8988T (cell line): ENCODE data around the gene DISP2.

Source experiments
- DNase-seq: peaks from one replicate; pipeline ENCODE4 v3.0.0; 2011

Gene DISP2

DNA sequence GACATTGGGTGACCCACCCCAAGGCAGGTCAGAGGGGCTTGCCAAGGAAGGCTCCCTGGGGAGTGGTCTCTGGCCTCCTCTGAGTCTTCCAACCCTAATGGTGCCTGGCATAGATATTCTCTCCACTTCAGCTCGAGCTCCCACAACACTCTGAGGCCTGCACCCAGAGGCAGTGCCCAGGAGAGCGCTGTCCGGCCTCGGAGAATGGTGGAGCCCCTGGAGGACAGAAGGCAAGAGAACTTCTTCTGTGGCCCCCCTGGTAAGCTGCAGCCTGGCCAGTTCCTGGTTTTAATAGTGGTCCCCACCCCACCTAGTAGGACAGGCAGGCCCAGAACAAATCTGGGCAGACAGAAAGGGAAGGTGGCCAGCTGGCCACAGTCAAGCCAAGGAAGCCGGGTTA lies 7.0 kb downstream of the DISP2 start:
- DNase-seq = no peak

DNA sequence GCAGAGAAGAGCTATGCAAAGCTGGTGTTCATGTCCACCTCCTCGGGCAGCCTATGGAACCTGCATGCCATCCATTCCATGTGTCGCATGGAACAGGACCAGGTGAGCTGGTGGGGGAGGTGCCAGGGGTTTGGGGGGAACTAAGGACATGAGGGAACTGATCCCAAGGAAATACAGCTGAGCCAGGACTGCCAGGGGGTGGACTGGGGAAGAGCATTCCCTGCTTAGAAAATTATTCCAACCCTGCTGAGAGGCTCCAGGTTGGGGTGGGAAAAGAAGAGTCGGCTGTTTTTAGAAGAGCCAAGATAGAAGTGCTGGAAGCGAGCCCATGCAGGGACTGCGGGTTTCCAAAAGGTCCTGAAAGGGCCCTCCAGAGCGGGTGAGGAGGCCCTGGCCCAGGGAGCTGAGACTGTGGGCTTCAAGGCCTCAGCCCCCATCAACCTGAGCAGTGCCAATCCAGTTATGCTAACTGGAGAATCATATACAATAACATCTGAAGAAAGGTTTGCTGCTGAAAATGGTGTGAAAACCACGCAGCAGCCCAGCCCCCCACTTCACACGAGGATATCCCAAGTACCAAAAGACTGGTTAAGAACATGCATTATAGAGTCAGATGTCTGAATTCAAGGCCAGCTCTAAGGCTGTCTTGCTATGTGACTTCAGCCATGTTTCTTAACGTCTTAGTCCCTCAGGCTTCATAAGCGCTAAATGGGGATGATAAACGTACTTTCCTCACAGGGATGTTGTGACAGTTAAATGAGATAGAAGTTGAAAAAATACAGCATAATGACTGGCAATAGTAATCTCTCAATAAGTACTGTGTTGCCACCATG lies 7.8 kb downstream of the DISP2 start:
- no peak for DNase-seq

DNA sequence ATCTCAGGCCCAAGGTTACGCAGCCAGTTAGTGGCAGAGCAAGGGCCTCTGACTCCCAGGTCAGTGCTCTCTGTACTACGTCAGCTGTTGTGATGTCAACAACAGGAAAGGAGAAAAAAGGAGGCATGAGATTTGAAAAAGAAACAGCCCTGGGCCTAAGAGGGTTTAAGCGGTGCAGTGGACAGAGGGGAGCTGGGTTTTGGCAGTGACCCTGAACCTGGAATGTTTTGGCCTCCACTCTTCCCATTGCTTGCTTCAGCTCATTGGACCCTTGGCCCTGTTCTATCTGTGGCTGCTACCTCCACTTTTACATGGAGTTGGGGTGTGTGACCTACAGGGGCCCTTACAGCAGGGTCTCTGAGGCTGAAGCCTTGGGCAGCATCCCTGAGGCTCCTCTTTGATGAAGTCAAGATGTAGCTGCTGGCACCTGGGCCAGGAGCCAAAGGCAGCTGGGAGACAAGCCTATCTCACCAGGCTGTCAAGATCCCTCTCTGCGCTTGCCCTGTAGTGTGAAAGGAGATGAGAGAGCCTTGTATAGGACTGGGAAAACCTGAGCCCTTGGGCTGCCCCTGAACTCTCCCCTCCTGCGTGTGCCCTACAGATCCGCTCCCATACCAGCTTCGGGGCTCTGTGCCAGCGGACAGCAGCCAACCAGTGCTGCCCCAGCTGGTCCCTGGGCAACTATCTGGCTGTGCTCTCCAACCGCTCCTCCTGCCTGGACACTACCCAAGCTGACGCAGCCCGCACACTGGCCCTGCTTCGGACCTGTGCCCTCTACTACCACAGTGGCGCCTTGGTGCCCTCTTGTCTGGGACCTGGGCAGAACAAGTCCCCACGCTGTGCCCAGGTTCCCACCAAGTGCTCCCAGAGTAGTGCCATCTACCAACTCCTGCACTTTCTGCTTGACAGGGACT lies 8.7 kb downstream of the DISP2 start:
- no peak for DNase-seq

DNA sequence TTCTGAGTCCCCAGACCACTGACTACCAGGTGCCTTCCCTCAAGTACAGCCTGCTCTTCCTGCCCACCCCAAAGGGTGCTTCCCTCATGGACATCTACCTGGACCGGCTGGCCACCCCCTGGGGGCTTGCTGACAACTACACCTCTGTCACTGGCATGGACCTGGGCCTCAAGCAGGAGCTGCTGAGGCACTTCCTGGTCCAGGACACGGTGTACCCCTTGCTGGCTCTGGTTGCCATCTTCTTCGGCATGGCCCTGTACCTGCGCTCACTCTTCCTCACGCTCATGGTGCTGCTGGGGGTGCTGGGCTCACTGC lies 9.3 kb downstream of the DISP2 start:
- DNase-seq = no peak

DNA sequence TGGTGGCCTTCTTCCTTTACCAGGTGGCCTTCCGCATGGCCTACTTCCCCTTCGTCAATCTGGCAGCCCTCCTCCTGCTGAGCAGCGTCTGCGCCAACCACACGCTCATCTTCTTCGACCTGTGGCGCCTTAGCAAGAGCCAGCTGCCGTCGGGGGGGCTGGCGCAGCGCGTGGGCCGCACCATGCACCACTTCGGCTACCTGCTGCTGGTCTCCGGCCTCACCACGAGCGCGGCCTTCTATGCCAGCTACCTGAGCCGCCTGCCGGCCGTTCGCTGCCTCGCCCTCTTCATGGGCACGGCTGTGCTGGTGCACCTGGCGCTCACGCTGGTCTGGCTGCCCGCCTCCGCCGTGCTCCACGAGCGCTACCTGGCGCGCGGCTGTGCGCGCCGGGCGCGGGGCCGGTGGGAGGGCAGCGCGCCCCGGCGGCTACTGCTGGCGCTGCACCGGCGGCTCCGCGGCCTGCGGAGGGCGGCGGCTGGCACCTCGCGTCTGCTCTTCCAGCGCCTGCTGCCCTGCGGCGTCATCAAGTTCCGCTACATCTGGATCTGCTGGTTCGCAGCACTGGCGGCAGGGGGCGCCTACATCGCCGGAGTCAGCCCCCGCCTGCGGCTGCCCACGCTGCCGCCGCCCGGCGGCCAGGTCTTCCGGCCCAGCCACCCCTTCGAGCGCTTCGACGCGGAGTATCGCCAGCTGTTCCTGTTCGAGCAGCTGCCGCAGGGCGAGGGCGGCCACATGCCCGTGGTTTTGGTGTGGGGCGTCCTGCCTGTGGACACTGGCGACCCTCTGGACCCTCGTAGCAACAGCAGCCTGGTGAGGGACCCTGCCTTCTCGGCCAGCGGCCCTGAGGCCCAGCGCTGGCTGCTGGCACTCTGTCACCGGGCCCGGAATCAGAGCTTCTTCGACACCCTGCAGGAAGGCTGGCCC lies 9.9 kb downstream of the DISP2 start:
- peak; percentile 86 for DNase-seq

DNA sequence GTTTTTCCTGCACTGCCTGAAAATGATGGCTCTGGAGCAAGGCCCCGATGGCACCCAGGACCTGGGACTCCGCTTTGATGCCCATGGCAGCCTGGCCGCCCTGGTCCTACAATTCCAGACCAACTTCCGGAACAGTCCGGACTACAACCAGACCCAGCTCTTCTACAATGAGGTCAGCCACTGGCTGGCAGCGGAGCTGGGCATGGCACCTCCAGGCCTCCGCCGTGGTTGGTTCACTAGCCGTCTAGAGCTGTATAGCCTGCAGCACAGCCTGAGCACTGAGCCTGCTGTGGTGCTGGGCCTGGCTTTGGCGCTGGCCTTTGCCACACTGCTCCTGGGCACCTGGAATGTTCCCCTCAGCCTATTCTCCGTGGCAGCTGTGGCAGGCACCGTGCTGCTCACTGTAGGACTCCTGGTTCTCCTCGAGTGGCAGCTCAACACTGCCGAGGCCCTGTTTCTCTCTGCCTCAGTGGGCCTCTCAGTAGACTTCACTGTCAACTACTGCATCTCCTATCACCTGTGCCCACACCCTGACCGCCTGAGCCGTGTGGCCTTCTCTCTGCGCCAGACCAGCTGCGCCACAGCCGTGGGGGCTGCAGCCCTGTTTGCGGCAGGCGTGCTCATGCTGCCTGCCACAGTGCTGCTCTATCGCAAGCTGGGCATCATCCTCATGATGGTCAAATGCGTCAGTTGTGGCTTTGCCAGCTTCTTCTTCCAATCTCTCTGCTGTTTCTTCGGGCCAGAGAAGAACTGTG lies 10.9 kb downstream of the DISP2 start:
- no peak for DNase-seq

DNA sequence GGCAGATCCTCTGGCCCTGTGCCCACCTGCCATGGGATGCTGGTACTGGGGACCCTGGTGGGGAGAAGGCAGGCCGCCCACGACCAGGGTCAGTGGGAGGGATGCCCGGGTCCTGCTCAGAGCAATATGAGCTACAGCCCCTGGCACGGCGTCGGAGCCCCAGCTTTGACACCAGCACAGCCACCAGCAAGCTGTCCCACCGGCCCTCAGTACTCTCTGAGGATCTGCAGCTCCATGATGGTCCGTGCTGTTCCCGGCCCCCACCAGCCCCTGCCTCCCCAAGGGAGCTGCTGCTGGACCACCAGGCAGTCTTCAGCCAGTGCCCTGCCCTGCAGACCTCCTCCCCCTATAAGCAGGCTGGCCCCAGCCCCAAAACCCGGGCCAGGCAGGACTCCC lies 11.5 kb downstream of the DISP2 start:
- no peak for DNase-seq

DNA sequence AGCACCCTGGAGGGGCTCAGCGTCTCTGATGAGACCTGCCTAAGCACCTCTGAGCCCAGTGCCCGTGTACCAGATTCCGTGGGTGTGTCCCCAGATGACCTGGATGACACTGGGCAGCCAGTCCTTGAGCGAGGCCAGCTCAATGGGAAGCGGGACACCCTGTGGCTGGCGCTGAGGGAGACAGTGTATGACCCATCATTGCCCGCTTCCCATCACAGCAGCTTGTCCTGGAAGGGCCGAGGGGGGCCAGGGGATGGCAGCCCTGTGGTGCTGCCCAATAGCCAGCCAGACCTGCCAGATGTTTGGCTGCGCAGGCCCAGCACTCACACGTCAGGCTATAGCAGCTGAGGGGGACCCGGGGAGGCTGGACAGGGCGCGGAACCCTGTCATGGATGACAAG lies 12.0 kb downstream of the DISP2 start:
- DNase-seq = no peak

DNA sequence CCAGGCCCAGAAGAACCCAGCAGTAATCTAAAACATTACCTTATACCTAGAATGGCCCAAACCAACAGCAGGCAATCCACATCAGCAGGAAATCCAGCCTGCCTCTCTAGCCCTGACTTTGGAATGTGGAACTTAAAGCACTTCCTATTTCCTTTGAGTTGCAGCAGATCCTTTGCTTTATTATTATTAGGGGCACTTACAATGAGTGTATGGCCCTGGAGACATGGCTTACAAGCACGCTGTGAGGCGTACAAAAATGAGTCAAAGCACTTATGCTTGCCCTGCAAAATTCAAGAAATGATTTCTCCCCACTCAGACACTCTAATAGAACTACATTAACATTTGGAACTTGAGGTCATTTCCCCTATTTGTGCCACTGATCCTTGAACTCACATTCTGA lies 15.0 kb downstream of the DISP2 start:
- no peak for DNase-seq

DNA sequence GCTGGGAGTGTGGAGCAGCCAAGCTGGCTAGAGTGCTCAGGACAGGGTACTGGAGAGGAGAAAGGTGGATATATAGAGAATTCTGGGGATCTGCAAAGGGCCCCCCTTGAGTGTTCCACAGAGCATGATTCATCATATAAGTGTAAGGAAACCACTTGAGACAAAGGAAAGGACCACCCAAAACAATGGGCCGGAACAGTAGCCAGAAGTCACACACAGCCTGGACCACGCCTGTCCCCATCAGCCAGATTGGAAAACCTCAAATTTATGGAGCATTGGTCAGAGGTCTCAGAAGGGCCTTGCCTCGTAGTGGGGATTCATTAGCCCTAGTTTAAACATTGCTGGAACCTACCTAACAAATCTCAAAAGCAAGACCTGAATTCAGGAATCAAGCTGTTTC lies 19.6 kb downstream of the DISP2 start:
- no peak for DNase-seq

DNA sequence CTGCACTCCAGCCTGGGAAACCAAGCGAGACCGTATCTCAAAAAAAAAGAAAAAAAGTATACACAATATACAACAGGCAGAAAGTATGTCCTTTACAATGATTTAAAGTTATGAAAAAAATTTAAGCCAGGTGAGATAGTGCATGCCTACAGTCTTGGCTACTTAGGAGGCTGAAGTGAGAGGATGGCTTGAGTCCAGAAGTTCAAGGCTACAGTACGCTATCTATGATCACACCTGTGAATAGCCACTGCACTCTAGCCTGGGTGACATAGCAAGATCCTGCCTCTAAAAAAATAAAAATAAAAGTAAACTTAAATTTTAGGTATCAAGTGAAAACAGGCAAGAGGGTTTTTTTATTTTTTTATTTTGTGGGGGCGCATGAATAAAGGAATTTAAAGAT lies 21.4 kb downstream of the DISP2 start:
- DNase-seq = no peak

DNA sequence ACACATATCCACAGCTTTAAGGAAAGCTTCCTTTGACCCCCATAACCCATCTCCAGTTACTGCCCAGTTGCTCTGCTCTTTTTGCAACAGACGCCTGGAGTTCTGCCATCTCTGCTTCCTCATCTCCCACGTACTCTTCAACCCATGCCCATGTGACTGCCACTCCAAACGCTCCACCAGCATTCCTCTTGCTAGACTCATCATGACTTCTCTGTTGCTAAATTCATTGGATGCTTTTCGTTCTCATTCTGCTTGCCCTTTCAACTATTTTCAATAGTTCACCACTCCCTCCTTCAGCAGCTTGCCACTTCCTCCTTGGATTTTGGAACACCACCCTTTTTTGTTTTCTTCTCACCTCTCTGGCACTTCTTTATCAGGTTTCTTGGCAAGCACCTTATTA lies 21.8 kb downstream of the DISP2 start:
- DNase-seq = peak; percentile 36

DNA sequence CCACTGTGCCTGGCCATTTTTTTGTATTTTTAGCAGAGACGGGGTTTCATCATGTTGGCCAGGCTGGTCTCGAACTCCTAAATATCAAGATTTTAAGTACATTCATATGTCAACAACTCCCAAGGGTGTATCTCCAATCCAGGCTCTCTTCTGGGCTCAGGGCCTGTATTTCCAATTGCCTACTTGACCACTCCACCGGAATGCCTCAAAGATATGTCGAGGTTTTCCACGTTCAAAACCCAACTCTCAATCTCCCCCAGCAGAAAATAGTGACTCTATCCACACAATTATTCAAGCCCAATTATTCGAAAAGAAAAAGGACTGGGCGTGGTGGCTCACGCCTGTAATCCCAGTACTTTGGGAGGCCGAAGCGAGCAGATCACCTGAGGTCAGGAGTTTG lies 22.6 kb downstream of the DISP2 start:
- no peak for DNase-seq

DNA sequence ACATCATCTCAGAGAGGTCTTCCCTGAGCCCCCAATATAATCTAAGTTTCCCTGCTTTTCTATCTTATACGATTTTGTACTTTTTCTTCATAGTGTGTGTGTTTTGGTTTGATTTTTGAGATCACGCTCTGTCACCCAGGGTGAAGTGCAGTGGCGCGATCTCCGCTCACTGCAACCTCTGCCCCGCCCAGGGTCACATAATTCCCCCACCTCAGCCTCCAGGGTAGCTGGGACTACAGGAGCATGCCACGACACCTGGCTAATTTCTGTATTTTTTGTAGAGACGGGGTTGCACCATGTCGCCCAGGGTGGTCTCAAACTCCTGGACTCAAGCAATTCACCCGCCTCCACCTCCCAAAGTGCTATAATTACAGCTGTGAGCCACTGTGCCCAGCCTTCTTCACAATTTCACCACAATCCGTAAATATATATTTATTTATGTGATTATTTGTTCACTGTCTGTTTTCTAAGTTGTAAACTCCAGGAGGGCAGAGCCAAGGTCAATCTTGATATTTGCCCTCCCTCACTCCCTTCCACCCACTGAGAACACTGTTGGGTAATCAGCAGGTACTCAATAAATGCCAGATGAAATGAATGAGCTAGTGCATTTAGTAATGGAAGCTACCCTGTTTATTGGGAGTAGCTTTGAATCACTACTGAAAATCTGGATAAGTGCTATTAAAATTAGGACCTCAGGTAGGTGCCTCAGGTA lies 24.0 kb downstream of the DISP2 start:
- DNase-seq = no peak

DNA sequence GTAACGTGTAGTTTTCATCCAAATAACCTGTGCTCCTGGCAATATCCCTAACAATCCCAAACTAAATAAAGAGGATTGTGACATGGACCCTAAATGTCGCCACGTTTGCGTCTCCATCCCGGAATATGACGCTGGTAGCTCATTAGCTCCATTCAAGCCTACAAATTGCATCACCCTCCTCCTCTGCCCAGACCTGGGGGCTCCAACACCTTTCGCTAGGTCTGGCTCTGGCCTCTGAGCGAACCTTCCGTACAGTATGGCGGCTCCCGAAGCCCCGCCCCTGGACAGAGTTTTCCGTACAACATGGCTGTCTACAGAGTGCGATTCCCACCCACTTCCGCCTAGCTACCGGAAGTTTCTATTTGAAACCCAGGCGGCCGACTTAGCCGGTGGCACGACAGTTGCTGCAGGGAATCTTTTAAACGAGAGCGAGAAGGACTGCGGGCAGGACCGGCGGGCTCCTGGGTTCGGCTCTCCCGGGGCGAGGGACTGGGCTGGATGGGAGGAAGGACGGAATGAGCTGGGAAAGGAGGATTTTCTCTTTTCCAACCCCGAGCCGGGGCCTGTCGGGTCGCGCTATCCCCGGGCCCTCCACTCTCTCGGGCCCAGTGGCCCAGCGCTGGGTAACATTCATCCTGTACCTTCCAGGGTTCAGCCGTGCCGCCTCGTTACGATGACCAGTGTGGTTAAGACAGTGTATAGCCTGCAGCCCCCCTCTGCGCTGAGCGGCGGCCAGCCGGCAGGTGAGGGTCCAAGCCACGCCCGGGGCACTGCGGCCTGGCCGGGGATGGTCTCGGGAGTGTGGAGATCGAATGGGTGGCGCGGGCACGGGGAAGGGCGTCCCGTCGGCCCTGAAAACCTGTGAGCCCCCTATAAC lies 24.8 kb downstream of the DISP2 start, which contains the start of gene KNSTRN:
Gene KNSTRN, plus strand, starts transcription at position 142 of the 877 bp plus-strand sequence. Its CDS starts 115 bp downstream, at position 257.
- peak; percentile 64 for DNase-seq

DNA sequence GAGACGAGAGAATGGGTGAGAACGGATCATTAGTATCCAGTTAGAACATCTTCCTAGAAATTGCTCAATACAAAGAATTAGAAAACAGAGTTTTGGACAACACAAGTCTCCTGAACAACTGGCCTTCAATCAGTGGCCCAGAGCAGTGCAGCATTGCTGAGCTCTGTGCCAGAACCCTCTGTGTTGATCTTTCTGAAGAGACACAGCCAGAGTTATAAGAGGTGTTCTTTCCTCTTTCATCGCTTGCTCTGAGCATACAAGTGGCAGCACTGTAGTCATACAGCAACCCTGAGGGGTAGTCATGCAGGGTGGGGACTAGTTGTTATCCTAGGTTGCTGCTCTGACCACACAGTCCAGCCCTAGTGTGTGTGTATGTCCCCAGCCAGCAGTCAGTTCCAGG lies 28.5 kb downstream of the DISP2 start:
- no peak for DNase-seq

DNA sequence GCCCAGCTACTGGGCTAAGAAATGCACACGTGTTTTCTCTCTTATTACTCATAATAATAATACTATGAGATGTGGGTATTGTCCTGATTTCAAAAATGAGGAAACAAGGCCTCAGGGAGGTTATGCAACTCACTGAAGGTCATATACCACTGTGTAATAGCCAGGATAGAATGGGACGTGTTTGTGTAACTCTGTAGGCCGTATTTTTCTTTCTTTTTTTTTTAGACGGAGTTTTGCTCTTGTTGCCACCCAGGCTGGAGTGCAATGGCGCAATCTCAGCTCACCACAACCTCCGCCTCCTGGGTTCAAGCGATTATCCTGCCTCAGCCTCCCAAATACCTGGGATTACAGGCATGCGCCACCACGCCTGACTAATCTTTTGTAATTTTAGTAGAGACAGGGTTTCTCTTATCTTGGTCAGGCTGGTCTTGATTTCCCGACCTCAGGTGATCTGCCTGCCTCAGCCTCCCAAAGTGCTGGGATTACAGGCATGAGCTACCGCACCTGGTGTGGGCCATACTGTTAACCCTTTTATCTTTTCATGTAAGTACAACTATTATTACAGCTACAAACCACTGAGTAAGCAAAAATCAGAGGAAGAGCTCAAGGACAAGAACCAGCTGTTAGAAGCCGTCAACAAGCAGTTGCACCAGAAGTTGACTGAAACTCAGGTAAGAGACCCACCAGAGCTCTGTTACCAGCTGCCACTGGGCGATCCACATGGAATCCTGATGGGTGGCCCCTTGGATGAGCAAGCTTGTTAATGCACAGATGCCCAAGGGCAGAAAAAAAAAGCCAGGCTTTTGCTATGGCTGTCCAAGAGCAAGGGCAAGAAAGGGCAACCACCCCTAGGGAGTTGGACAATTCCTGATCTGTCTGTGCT lies 31.2 kb downstream of the DISP2 start:
- no peak for DNase-seq

DNA sequence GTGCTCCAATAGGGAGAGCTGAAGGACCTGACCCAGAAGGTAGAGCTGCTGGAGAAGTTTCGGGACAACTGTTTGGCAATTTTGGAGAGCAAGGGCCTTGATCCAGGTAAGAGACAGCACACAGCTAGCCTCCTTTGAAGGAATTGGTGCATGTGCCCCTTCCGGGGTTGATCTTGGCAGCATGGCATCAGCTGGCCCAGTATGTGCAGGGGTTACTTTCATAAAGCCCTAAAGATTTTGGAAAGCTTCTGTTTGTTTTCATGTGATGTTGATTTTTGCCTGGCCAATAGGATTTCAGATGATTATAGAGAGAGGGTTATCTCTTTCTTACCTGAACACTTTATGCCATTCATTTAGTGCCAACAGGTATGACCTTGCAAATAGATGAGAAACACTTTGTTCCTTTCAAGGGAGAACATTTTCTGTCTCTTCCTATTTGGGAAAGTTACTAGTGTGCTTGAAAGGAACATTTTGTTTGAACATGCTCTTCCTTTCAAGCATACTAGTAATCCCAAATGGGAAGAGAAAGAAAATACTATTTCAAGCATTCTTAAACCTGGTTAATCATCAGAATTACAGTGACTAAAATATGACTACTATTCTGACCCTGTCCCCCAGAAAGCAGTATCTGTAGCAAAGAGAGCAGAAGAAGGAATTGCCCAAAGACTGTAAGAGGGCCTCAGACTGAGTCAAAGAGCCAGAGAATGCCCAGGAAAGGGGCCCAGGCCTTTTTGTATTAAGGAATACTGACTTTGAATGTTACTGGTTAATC lies 32.0 kb downstream of the DISP2 start:
- no peak for DNase-seq
